HCEC 1CT (cell line): ENCODE results near the gene KIF5A.
A peak's percentile ranks its signal among the peaks of the same experiment; 100 is the strongest.
"Not testable (repeated sequence)": the region's sequence is repeated elsewhere in the genome, so short reads cannot be mapped to it uniquely, and the experiment has no call there.

Source experiments
- DNase-seq: peaks from one replicate; pipeline ENCODE4 v3.0.0-alpha.2; 2017

KIF5A gene

GRCh38 chr12:57585156-57585555, 35.3 kb downstream of the KIF5A start:
- no peak for DNase-seq

GRCh38 chr12:57586128-57586527, 36.3 kb downstream of the KIF5A start:
- DNase-seq, result no peak

GRCh38 chr12:57586832-57587429, 37.1 kb downstream of the KIF5A start:
- no peak for DNase-seq

- DNase-seq, result not testable (repeated sequence)
These were observed 39.2 kb downstream of the KIF5A start for GRCh38 chr12:57588951-57589610.

GRCh38 chr12:57590479-57590863, 40.6 kb downstream of the KIF5A start:
- DNase-seq, result no peak

- peak; percentile 28 for DNase-seq
These were observed 41.3 kb downstream of the KIF5A start, which contains the start of gene PIP4K2C for GRCh38 chr12:57590864-57591781. PIP4K2C (plus strand) TSS chr12:57591192; CDS start chr12:57591290, 98 bp downstream.

- no peak for DNase-seq
These were observed 42.0 kb downstream of the KIF5A start for GRCh38 chr12:57591782-57592325.

GRCh38 chr12:57592551-57593165, 42.8 kb downstream of the KIF5A start:
- peak; percentile 38 for DNase-seq

- DNase-seq, result no peak
These were observed 43.3 kb downstream of the KIF5A start for GRCh38 chr12:57593187-57593586.

- DNase-seq, result no peak
These were observed 50.6 kb downstream of the KIF5A start for GRCh38 chr12:57600395-57600794.

GRCh38 chr12:57602544-57602943, 52.7 kb downstream of the KIF5A start:
- no peak for DNase-seq

GRCh38 chr12:57603324-57603723, 53.5 kb downstream of the KIF5A start:
- DNase-seq, result no peak

- peak; percentile 9 for DNase-seq
These were observed 54.1 kb downstream of the KIF5A start for GRCh38 chr12:57603815-57604453.

- DNase-seq, result peak; percentile 34
These were observed 54.7 kb downstream of the KIF5A start, which contains the start of gene DTX3 for GRCh38 chr12:57604454-57604991. DTX3 (plus strand) TSS chr12:57604824; CDS start chr12:57606518, 1,694 bp downstream.

GRCh38 chr12:57604992-57605810, 55.4 kb downstream of the KIF5A start:
- peak; percentile 17 for DNase-seq

GRCh38 chr12:57605811-57606311, 56.0 kb downstream of the KIF5A start:
- DNase-seq, result no peak

GRCh38 chr12:57606399-57606798, 56.6 kb downstream of the KIF5A start:
- no peak for DNase-seq

- no peak for DNase-seq
These were observed 57.0 kb downstream of the KIF5A start for GRCh38 chr12:57606821-57607220.

- DNase-seq, result no peak
These were observed 58.3 kb downstream of the KIF5A start for GRCh38 chr12:57607958-57608663.
